HepG2 (cell line): Measurements from ENCODE around the gene SIGLEC14. TPM values are rescaled to one million over a fixed set of nuclear protein-coding genes. Genes with fewer than 3 reads are reported as not detected.

Source experiments
- CBFB ChIP-seq: sonication (generic); formaldehyde crosslinking; IDR thresholded peaks from 2 replicates; pipeline ENCODE4 v1.4.0; 2020; ENCODE audit warnings: missing genetic modification reagents
- FOSL2 ChIP-seq: sonication (generic); formaldehyde crosslinking; IDR thresholded peaks from 2 replicates; pipeline ENCODE4 v1.4.0; 2020; ENCODE audit warnings: missing genetic modification reagents
- GTF3A ChIP-seq: sonication (generic); formaldehyde crosslinking; conservative IDR thresholded peaks from 2 replicates; pipeline ENCODE4 v1.4.0; 2020; ENCODE audit warnings: mild to moderate bottlenecking, missing genetic modification reagents
- NFE2L2 ChIP-seq: fragments of 150-350 bp; IDR thresholded peaks from 2 replicates; pipeline ENCODE4 v1.6.1; 2014; ENCODE audit warnings: low read length
- POLR2G ChIP-seq: fragments of 200-400 bp; formaldehyde crosslinking; IDR thresholded peaks from 2 replicates; pipeline ENCODE4 v1.6.1; 2018; ENCODE audit warnings: mild to moderate bottlenecking, low read depth, low read length, moderate library complexity
- RFXANK ChIP-seq: IDR thresholded peaks from 2 replicates; pipeline ENCODE4 v1.6.1; 2016
- SMYD3 ChIP-seq: sonication (generic); formaldehyde crosslinking; IDR thresholded peaks from 2 replicates; pipeline ENCODE4 v1.8.1; 2023; ENCODE audit warnings: mild to moderate bottlenecking, missing genetic modification reagents
- TBX3 ChIP-seq: fragments of 450-650 bp; IDR thresholded peaks from 2 replicates; pipeline ENCODE4 v1.6.1; 2017; ENCODE audit warnings: antibody characterized with exemption, mild to moderate bottlenecking, inconsistent platforms, borderline replicate concordance
- ZNF343 ChIP-seq: sonication (generic); formaldehyde crosslinking; IDR thresholded peaks from 2 replicates; pipeline ENCODE4 v1.4.0; 2020; ENCODE audit warnings: mild to moderate bottlenecking, missing genetic modification reagents
- ZNF354B ChIP-seq: sonication (generic); formaldehyde crosslinking; IDR thresholded peaks from 2 replicates; pipeline ENCODE4 v1.8.0; 2022; ENCODE audit warnings: mild to moderate bottlenecking, missing genetic modification reagents
- ZNF724P ChIP-seq: sonication (generic); formaldehyde crosslinking; IDR thresholded peaks from 2 replicates; pipeline ENCODE4 v1.8.0; 2022; ENCODE audit warnings: missing genetic modification reagents, borderline replicate concordance
- polyA plus RNA-seq, 8 experiments: library from polyadenylated mRNA; depleted of rRNA in 3 of 8; stranded (reverse) in 7 of 8; unstranded in 1 of 8; fragments of >200 nt; fragmentation: Illumina TruSeq in 4 of 8; extraction: Trizol in 4 of 8; gene quantifications; 2 replicates each; pipeline versions ENCODE4 v1.2.1 to v1.2.3, GENCODE V29; 2011 to 2016; ENCODE audit warnings: low read depth in 4 of 8, missing spikeins in 1 of 8, mixed read lengths in 1 of 8; ENCODE audit not compliant: insufficient read depth in 1 of 8
- total RNA-seq, 5 experiments: library from RNA; depleted of rRNA; stranded (reverse); fragments of >200 nt; fragmentation: Illumina TruSeq; extraction: Trizol; gene quantifications; 2 replicates each; pipeline ENCODE4 v1.2.3, GENCODE V29; 2016; ENCODE audit warnings: low read depth in 1 of 5
- TF ChIP-seq, protein P1 (sequence below): sonication (generic); formaldehyde crosslinking; IDR thresholded peaks from 2 replicates; pipeline ENCODE4 v1.4.0; 2020; ENCODE audit warnings: missing genetic modification reagents
- TF ChIP-seq, protein P2 (sequence below): sonication (generic); formaldehyde crosslinking; IDR thresholded peaks from 2 replicates; pipeline ENCODE4 v1.8.0; 2023; ENCODE audit warnings: mild to moderate bottlenecking, missing genetic modification reagents
- TF ChIP-seq, protein P3 (sequence below): sonication (generic); formaldehyde crosslinking; IDR thresholded peaks from 2 replicates; pipeline ENCODE4 v1.9.0; 2021; ENCODE audit warnings: missing genetic modification reagents, borderline replicate concordance
- TF ChIP-seq, protein P4 (sequence below), 2 experiments: sonication (generic) in 1 of 2; formaldehyde crosslinking in 1 of 2; IDR thresholded peaks; 2 replicates each; pipeline versions ENCODE4 v1.4.0 to v1.6.1; 2016 to 2020; ENCODE audit warnings: borderline replicate concordance in 1 of 2, low read depth in 1 of 2, mild to moderate bottlenecking in 1 of 2, missing genetic modification reagents in 1 of 2
- TF ChIP-seq, protein P5 (sequence below): sonication (generic); formaldehyde crosslinking; IDR thresholded peaks from 2 replicates; pipeline ENCODE4 v1.5.0; 2020; ENCODE audit warnings: mild to moderate bottlenecking, missing genetic modification reagents

SIGLEC14 gene
- total and polyA plus RNA-seq, 2 of the 13 experiments (the other 11 are each of a cell fraction or from before 2014, with no cell fraction given) = 0.05 to 0.09 TPM

DNA sequence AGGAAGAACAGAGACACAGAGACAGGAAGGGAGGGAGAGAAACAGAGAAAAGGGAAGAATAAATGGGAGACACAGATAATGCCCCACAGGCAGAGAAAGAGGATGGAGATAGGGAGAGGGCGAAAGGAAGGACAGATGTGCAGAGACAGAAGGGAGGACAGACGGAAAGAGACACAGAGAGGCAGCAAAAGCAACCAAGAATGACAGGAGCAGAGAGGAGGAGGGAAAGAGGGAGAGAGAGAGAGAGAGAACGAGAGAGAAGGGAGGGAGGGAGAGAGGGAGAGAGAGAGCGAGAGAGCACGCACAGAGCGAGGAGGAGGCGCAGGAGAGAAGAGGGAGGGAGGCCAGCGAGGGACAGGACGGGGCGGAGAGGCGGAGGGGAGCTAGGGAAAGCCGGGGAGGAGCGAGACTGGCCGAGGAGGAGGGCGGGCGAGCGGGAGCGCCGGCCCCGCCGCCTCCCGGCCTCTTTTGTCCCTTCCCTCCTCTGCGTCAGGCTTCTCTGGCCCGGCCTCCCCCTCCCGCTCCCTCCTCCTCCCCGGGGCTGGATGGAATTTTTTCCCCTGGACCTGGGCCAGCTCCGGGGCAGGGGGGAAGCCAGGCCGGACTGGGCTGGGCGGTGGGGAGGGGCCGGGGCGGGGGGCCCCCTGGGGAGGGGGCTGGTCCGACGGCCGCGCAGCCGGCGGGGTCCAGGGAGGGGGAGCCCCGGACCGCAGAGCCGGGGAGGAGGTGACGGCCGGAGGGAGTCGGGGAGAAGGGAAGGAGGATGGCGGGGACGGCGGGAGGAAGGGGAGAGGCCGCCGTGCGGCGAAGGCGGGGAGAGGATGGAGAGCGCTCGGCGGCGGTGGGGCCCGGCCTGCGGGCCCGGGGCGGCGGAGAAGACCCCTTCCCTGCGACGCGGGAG lies 42.3 kb upstream of the SIGLEC14 start (continued):
- no peak for TF ChIP-seq NFE2L2
- TF ChIP-seq ZNF354B (CRISPR knock-in tag) = no peak
- TF ChIP-seq RFXANK = no peak
- TF ChIP-seq SMYD3 (CRISPR knock-in tag) = no peak
- TF ChIP-seq, protein P1, sequence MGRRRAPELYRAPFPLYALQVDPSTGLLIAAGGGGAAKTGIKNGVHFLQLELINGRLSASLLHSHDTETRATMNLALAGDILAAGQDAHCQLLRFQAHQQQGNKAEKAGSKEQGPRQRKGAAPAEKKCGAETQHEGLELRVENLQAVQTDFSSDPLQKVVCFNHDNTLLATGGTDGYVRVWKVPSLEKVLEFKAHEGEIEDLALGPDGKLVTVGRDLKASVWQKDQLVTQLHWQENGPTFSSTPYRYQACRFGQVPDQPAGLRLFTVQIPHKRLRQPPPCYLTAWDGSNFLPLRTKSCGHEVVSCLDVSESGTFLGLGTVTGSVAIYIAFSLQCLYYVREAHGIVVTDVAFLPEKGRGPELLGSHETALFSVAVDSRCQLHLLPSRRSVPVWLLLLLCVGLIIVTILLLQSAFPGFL (CRISPR knock-in tag) = no peak
- TF ChIP-seq GTF3A (CRISPR knock-in tag) = no peak
- TF ChIP-seq, protein P2, sequence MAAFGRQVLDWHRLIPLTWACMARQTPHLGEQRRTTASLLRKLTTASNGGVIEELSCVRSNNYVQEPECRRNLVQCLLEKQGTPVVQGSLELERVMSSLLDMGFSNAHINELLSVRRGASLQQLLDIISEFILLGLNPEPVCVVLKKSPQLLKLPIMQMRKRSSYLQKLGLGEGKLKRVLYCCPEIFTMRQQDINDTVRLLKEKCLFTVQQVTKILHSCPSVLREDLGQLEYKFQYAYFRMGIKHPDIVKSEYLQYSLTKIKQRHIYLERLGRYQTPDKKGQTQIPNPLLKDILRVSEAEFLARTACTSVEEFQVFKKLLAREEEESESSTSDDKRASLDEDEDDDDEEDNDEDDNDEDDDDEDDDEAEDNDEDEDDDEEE (CRISPR knock-in tag) = no peak
- TF ChIP-seq, protein P3, sequence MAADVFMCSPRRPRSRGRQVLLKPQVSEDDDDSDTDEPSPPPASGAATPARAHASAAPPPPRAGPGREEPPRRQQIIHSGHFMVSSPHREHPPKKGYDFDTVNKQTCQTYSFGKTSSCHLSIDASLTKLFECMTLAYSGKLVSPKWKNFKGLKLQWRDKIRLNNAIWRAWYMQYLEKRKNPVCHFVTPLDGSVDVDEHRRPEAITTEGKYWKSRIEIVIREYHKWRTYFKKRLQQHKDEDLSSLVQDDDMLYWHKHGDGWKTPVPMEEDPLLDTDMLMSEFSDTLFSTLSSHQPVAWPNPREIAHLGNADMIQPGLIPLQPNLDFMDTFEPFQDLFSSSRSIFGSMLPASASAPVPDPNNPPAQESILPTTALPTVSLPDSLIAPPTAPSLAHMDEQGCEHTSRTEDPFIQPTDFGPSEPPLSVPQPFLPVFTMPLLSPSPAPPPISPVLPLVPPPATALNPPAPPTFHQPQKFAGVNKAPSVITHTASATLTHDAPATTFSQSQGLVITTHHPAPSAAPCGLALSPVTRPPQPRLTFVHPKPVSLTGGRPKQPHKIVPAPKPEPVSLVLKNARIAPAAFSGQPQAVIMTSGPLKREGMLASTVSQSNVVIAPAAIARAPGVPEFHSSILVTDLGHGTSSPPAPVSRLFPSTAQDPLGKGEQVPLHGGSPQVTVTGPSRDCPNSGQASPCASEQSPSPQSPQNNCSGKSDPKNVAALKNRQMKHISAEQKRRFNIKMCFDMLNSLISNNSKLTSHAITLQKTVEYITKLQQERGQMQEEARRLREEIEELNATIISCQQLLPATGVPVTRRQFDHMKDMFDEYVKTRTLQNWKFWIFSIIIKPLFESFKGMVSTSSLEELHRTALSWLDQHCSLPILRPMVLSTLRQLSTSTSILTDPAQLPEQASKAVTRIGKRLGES (CRISPR knock-in tag) = no peak
- TF ChIP-seq ZNF343 (CRISPR knock-in tag) = no peak
- no peak for TF ChIP-seq CBFB (CRISPR knock-in tag)
- peak; percentile 25; the same call in 1 of the 2 replicates for TF ChIP-seq POLR2G
- TF ChIP-seq, protein P4, sequence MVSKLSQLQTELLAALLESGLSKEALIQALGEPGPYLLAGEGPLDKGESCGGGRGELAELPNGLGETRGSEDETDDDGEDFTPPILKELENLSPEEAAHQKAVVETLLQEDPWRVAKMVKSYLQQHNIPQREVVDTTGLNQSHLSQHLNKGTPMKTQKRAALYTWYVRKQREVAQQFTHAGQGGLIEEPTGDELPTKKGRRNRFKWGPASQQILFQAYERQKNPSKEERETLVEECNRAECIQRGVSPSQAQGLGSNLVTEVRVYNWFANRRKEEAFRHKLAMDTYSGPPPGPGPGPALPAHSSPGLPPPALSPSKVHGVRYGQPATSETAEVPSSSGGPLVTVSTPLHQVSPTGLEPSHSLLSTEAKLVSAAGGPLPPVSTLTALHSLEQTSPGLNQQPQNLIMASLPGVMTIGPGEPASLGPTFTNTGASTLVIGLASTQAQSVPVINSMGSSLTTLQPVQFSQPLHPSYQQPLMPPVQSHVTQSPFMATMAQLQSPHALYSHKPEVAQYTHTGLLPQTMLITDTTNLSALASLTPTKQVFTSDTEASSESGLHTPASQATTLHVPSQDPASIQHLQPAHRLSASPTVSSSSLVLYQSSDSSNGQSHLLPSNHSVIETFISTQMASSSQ (IDR thresholded peaks at IDR 0.05; ENCODE audit: low read depth) = no peak
- TF ChIP-seq, protein P4 (CRISPR knock-in tag; IDR thresholded peaks at IDR 0.05; ENCODE audit: borderline replicate concordance) = no peak
- TF ChIP-seq, protein P5, sequence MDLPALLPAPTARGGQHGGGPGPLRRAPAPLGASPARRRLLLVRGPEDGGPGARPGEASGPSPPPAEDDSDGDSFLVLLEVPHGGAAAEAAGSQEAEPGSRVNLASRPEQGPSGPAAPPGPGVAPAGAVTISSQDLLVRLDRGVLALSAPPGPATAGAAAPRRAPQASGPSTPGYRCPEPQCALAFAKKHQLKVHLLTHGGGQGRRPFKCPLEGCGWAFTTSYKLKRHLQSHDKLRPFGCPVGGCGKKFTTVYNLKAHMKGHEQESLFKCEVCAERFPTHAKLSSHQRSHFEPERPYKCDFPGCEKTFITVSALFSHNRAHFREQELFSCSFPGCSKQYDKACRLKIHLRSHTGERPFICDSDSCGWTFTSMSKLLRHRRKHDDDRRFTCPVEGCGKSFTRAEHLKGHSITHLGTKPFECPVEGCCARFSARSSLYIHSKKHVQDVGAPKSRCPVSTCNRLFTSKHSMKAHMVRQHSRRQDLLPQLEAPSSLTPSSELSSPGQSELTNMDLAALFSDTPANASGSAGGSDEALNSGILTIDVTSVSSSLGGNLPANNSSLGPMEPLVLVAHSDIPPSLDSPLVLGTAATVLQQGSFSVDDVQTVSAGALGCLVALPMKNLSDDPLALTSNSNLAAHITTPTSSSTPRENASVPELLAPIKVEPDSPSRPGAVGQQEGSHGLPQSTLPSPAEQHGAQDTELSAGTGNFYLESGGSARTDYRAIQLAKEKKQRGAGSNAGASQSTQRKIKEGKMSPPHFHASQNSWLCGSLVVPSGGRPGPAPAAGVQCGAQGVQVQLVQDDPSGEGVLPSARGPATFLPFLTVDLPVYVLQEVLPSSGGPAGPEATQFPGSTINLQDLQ = no peak
- no peak for TF ChIP-seq TBX3
- TF ChIP-seq ZNF724P (CRISPR knock-in tag) = no peak
- no peak for TF ChIP-seq FOSL2 (CRISPR knock-in tag)
